ENCODE results near the gene SERINC2. TPM values are rescaled to one million over a fixed set of nuclear protein-coding genes. Genes with fewer than 3 reads are reported as not detected.

SERINC2 gene
- total and polyA plus RNA-seq, 9 of the 15 experiments (the other 6 are each of a cell fraction or from before 2014, with no cell fraction given): 0.07 to 1.2 (median 0.70) TPM; not detected in 2

- TF ChIP-seq CHD7 (IDR thresholded peaks at IDR 0.05; ENCODE audit: low read depth, low read length) (no peak), POLR2H (tag; IDR thresholded peaks at IDR 0.05; ENCODE audit: low read depth) (peak; percentile 72), MEIS2 (IDR thresholded peaks at IDR 0.05; ENCODE audit: partially characterized antibody) (peak; percentile 99), FOXK2 (conservative IDR thresholded peaks at IDR 0.05 in 1 of 2, IDR thresholded peaks at IDR 0.05 in 1 of 2; ENCODE audit: low read depth in 2 of 2) (peak in 1 of 2 experiments; percentile 82; a peak in 2 of 4 replicates), TAF1 (IDR thresholded peaks at IDR 0.05; ENCODE audit: control insufficient read depth, extremely low read depth, insufficient read depth, low read length, severe bottlenecking) (no peak), NCOA1 (IDR thresholded peaks at IDR 0.05; ENCODE audit: low read depth) (peak; percentile 66; the same call in 1 of the 2 replicates), NCOA4 (IDR thresholded peaks at IDR 0.05; ENCODE audit: partially characterized antibody) (no peak), MYC (IDR thresholded peaks at IDR 0.05; ENCODE audit: low read depth, low read length) (peak; percentile 80), MYC (CRISPR knock-in tag; IDR thresholded peaks at IDR 0.05; ENCODE audit: borderline replicate concordance, low read depth) (no peak), HES1 (IDR thresholded peaks at IDR 0.05; ENCODE audit: low read depth) (no peak), KDM2B (CRISPR knock-in tag; IDR thresholded peaks at IDR 0.05) (0 out of 2 replicates have a peak, but pooled peaks have one; percentile 31)
Measured at GRCh38 chr1:31483012-31483946, 70.3 kb downstream of the SERINC2 start (continued).

Measured in K562 (cell line).